Neural cell (in vitro differentiated cells): ENCODE measurements around the gene ZWINT. TPM values are rescaled to one million over a fixed set of nuclear protein-coding genes. Genes with fewer than 3 reads are reported as not detected.

Experiments used
- H2AFZ ChIP-seq: fragments of 200-600, 300-800 bp; sonication (generic), shearing (Covaris generic); 2 replicates; pipeline ENCODE4 v1.6.0; 2014; ENCODE audit warnings: low read depth, mild to moderate bottlenecking, antibody characterized with exemption, low read length, moderate library complexity
- H3F3A ChIP-seq: fragments of 200-600 bp; shearing (Covaris generic); 2 replicates; pipeline ENCODE4 v1.6.1; 2016; ENCODE audit warnings: mild to moderate bottlenecking, moderate library complexity, mixed read lengths, antibody characterized with exemption, low read length; ENCODE audit not compliant: insufficient read depth, poor library complexity, severe bottlenecking
- H3K27ac ChIP-seq: fragments of 200-600, 300-800 bp; sonication (generic), shearing (Covaris generic); 2 replicates; pipeline ENCODE4 v1.5.1; 2014; ENCODE audit warnings: mild to moderate bottlenecking, low read length, moderate library complexity
- H3K27me3 ChIP-seq: fragments of 300-800, 200-600 bp; sonication (generic), shearing (Covaris generic); 2 replicates; pipeline ENCODE4 v1.6.0; 2014; ENCODE audit warnings: mild to moderate bottlenecking, low read depth, low read length, moderate library complexity; ENCODE audit not compliant: insufficient read depth
- H3K36me3 ChIP-seq: fragments of 300-800, 200-600 bp; sonication (generic), shearing (Covaris generic); 2 replicates; pipeline ENCODE4 v1.5.1; 2014; ENCODE audit warnings: mild to moderate bottlenecking, antibody characterized with exemption, low read length, moderate library complexity; ENCODE audit not compliant: insufficient read depth
- H3K4me2 ChIP-seq: fragments of 300-800, 200-600 bp; sonication (generic), shearing (Covaris generic); 2 replicates; pipeline ENCODE4 v1.6.0; 2014; ENCODE audit warnings: mild to moderate bottlenecking, low read length
- H3K4me3 ChIP-seq: fragments of 300-800, 200-600 bp; sonication (generic), shearing (Covaris generic); 2 replicates; pipeline ENCODE4 v1.5.1; 2014; ENCODE audit warnings: mild to moderate bottlenecking, low read length, moderate library complexity
- H3K79me2 ChIP-seq: fragments of 200-600 bp; shearing (Covaris generic); replicated peaks from 2 replicates; pipeline ENCODE4 v1.6.0; 2014; ENCODE audit warnings: mild to moderate bottlenecking, low read length, moderate library complexity; ENCODE audit not compliant: insufficient read depth
- H3K9ac ChIP-seq: fragments of 300-800, 200-600 bp; sonication (generic), shearing (Covaris generic); 2 replicates; pipeline ENCODE4 v1.6.1; 2016; ENCODE audit warnings: mild to moderate bottlenecking, low read length, mixed read lengths
- H3K9me2 ChIP-seq: fragments of 200-600 bp; shearing (Covaris generic); 2 replicates; pipeline ENCODE4 v1.6.1; 2016; ENCODE audit warnings: mild to moderate bottlenecking, low read length, mixed read lengths; ENCODE audit not compliant: insufficient read depth
- H3K9me3 ChIP-seq: fragments of 200-600, 300-800 bp; sonication (generic), shearing (Covaris generic); 2 replicates; pipeline ENCODE4 v1.6.1; 2016; ENCODE audit warnings: mild to moderate bottlenecking, mixed run types, low read length, moderate library complexity, mixed read lengths
- H4K20me1 ChIP-seq: fragments of 200-600 bp; shearing (Covaris generic); 2 replicates; pipeline ENCODE4 v1.6.1; 2016; ENCODE audit warnings: mild to moderate bottlenecking, mixed run types; ENCODE audit not compliant: insufficient read depth
- CTCF ChIP-seq: fragments of 450-650 bp; IDR thresholded peaks from 2 replicates; pipeline ENCODE4 v1.5.1; 2014; ENCODE audit warnings: antibody characterized with exemption, mild to moderate bottlenecking, moderate library complexity; ENCODE audit not compliant: poor library complexity, severe bottlenecking
- EP300 ChIP-seq: fragments of 450-650 bp; conservative IDR thresholded peaks from 2 replicates; pipeline ENCODE4 v1.6.1; 2014; ENCODE audit warnings: antibody characterized with exemption, mild to moderate bottlenecking, moderate library complexity; ENCODE audit not compliant: poor library complexity, severe bottlenecking
- EZH2 ChIP-seq: fragments of 200-600, 300-800 bp; shearing (Covaris generic), sonication (generic); IDR thresholded peaks from 2 replicates; pipeline ENCODE4 v1.6.1; 2014; ENCODE audit warnings: antibody characterized with exemption, low read length, borderline replicate concordance, mild to moderate bottlenecking; ENCODE audit not compliant: insufficient read depth, poor library complexity, severe bottlenecking
- POLR2AphosphoS5 ChIP-seq: IDR thresholded peaks from 2 replicates; pipeline ENCODE4 v1.6.1; 2012
- RAD21 ChIP-seq: fragments of 450-650 bp; conservative IDR thresholded peaks from 2 replicates; pipeline ENCODE4 v1.6.1; 2014; ENCODE audit warnings: antibody characterized with exemption, mild to moderate bottlenecking, moderate library complexity
- REST ChIP-seq: IDR thresholded peaks from 2 replicates; pipeline ENCODE4 v1.6.1; 2012; ENCODE audit warnings: borderline replicate concordance
- SMC3 ChIP-seq: fragments of 450-650 bp; conservative IDR thresholded peaks from 2 replicates; pipeline ENCODE4 v1.6.1; 2014; ENCODE audit warnings: antibody characterized with exemption, mild to moderate bottlenecking, moderate library complexity; ENCODE audit not compliant: poor library complexity
- TAF1 ChIP-seq: IDR thresholded peaks from 2 replicates; pipeline ENCODE4 v1.6.1; 2012; ENCODE audit warnings: low read depth
- polyA plus RNA-seq: library from polyadenylated mRNA; depleted of rRNA; stranded (reverse); fragments of >200 nt; gene quantifications from 2 replicates; pipeline ENCODE4 v1.2.3, GENCODE V29; 2014

The ZWINT gene
- polyA plus RNA-seq, 1 donor from 2014 or later, result 9.5 TPM

- H3K9ac ChIP-seq, result no peak overlapping the region
- no peaks in the 10 kb centered on the region for H3K9me2 ChIP-seq
- no peaks in the 10 kb centered on the region for H3K79me2 ChIP-seq
- no peak overlapping the region for H3K4me2 ChIP-seq
- H2AFZ ChIP-seq, result no peak overlapping the region
- TF ChIP-seq EP300 (no peak), POLR2AphosphoS5 (no peak), CTCF (no peak), EZH2 (no peak), TAF1 (no peak)
- H3K27me3 ChIP-seq, result no peaks in the 10 kb centered on the region
- H3K9me3 ChIP-seq, result no peaks in the 10 kb centered on the region
- no peaks in the 10 kb centered on the region for H3K36me3 ChIP-seq
- no peak overlapping the region for H3K27ac ChIP-seq
- no peaks in the 10 kb centered on the region for H3F3A ChIP-seq
- no peak overlapping the region for H3K4me3 ChIP-seq
- H4K20me1 ChIP-seq, result no peaks in the 10 kb centered on the region
These were observed 14.1 kb downstream of the ZWINT start for GRCh38 chr10:56346845-56347415.

- no peaks in the 10 kb centered on the region for H3K79me2 ChIP-seq
These were observed 19.4 kb downstream of the ZWINT start for GRCh38 chr10:56341612-56342011.

More at GRCh38 chr10:56341612-56342011, 19.4 kb downstream of the ZWINT start:
- no peaks in the 10 kb centered on the region for H3K9me3 ChIP-seq
- no peak overlapping the region for H2AFZ ChIP-seq
- H3K9me2 ChIP-seq, result no peaks in the 10 kb centered on the region
- TF ChIP-seq CTCF (no peak), REST (no peak), EZH2 (no peak), SMC3 (no peak), POLR2AphosphoS5 (no peak), RAD21 (no peak)
- H3K27ac ChIP-seq, result no peak overlapping the region
- no peak overlapping the region for H3K9ac ChIP-seq
- H3K27me3 ChIP-seq, result no peaks in the 10 kb centered on the region
- no peak overlapping the region for H3K4me2 ChIP-seq
- no peaks in the 10 kb centered on the region for H3K36me3 ChIP-seq
- no peak overlapping the region for H3K4me3 ChIP-seq
- no peaks in the 10 kb centered on the region for H3F3A ChIP-seq
- H4K20me1 ChIP-seq, result no peaks in the 10 kb centered on the region
